GM12874 (cell line): Measurements from ENCODE around the gene IRF6.

Experiments
- CTCF ChIP-seq: IDR thresholded peaks from 2 replicates; pipeline ENCODE4 v1.5.1; 2011; ENCODE audit warnings: low read depth, mild to moderate bottlenecking, control low read depth, low read length, moderate library complexity; ENCODE audit not compliant: insufficient read depth

Gene IRF6

GRCh38 chr1:209767096-209767495 lies 38.8 kb downstream of the IRF6 start:
- TF ChIP-seq CTCF: no peak

- TF ChIP-seq CTCF: no peak
Observed at GRCh38 chr1:209766051-209766450, 39.9 kb downstream of the IRF6 start.

GRCh38 chr1:209761011-209761635 lies 44.8 kb downstream of the IRF6 start:
- TF ChIP-seq CTCF: no peak

- no peak for TF ChIP-seq CTCF
Observed at GRCh38 chr1:209759829-209760359, 46.0 kb downstream of the IRF6 start.

GRCh38 chr1:209758400-209758799 lies 47.5 kb downstream of the IRF6 start:
- TF ChIP-seq CTCF: no peak

GRCh38 chr1:209756615-209757445 lies 49.1 kb downstream of the IRF6 start:
- TF ChIP-seq CTCF: no peak

GRCh38 chr1:209755926-209756614 lies 49.9 kb downstream of the IRF6 start, which contains the start of gene TRAF3IP3:
Gene TRAF3IP3, plus strand, starts transcription at chr1:209756053. Its CDS starts 3,987 bp downstream, at chr1:209760040.
- no peak for TF ChIP-seq CTCF
